GM12878 (cell line): ENCODE results near the gene C1QTNF5. TPM values are rescaled to one million over a fixed set of nuclear protein-coding genes. Genes with fewer than 3 reads are reported as not detected.

Experiments used
- ATAC-seq: fragments of 200-7000 bp; cut with Tn5 transposase; 3 replicates; pipeline ENCODE4 v1.9.1; 2020; ENCODE audit warnings: mild to moderate bottlenecking, moderate library complexity
- BruUV-seq: library from RNA; stranded (reverse); fragments of 400-500 nt; replicated peaks from 2 replicates; lab custom pipeline; 2021; lab: Mats Ljungman, UMichigan
- CTCF ChIA-PET: fragments of 300-600 bp; sonication (Branson Sonifier 250); formaldehyde crosslinking; extraction: SDS; loops from one replicate; lab custom pipeline; 2021; ENCODE audit warnings: inconsistent platforms; lab: Yijun Ruan, JAX
- POLR2A ChIA-PET: fragments of 350-600 bp; formaldehyde crosslinking; extraction: SDS; loops from one replicate; lab custom pipeline; 2021; ENCODE audit warnings: inconsistent platforms; lab: Charles Lee
- RAD21 ChIA-PET: fragments of 300-600 bp; sonication (Branson Sonifier 250); formaldehyde crosslinking; loops from one replicate; lab custom pipeline; 2023; ENCODE audit warnings: antibody characterized with exemption; ENCODE audit not compliant: unreplicated experiment; lab: Charles Lee
- SMC1A ChIA-PET: fragments of 300-600 bp; sonication (Branson Sonifier 250); formaldehyde crosslinking; loops from one replicate; lab custom pipeline; 2023; ENCODE audit not compliant: unreplicated experiment, uncharacterized antibody; lab: Charles Lee
- DNase-seq: peaks from one replicate; pipeline ENCODE4 v3.0.0-alpha.2; 2011; ENCODE audit warnings: low read depth, low spot score
- FAIRE-seq: peaks from 3 replicates; lab custom pipeline; 2011; peaks lifted over from hg19 to GRCh38; lab: Jason Lieb, UNC
- H2AFZ ChIP-seq: 2 replicates; pipeline ENCODE4 v1.6.0; 2011; ENCODE audit warnings: low read depth, low read length, control low read depth; ENCODE audit not compliant: control insufficient read depth
- H3K27ac ChIP-seq: 2 replicates; pipeline ENCODE4 v1.5.1; 2011; ENCODE audit warnings: control low read depth; ENCODE audit not compliant: control insufficient read depth, insufficient read depth
- H3K27me3 ChIP-seq, 2 experiments: replicated peaks in 1 of 2; 2 replicates each; pipeline versions ENCODE4 v1.6.0 to v1.6.1; 2011; ENCODE audit warnings: low read length in 1 of 2; ENCODE audit not compliant: control insufficient read depth in 2 of 2, insufficient read depth in 2 of 2
- H3K36me3 ChIP-seq, 2 experiments: 2 replicates each; pipeline ENCODE4 v1.5.1; 2011; ENCODE audit warnings: low read length in 1 of 2; ENCODE audit not compliant: control insufficient read depth in 2 of 2, insufficient read depth in 2 of 2
- H3K4me1 ChIP-seq: 2 replicates; pipeline ENCODE4 v1.6.1; 2011; ENCODE audit warnings: mild to moderate bottlenecking, low read length, moderate library complexity, mixed read lengths; ENCODE audit not compliant: control insufficient read depth, insufficient read depth
- H3K4me2 ChIP-seq: 2 replicates; pipeline ENCODE4 v1.6.0; 2011; ENCODE audit warnings: control low read depth; ENCODE audit not compliant: control insufficient read depth, insufficient read depth
- H3K4me3 ChIP-seq: fragments of 200-600 bp; sonication (generic); 2 replicates; pipeline ENCODE4 v1.5.1; 2016
- H3K79me2 ChIP-seq: 2 replicates; pipeline ENCODE4 v1.6.0; 2011; ENCODE audit warnings: low read length; ENCODE audit not compliant: control insufficient read depth, insufficient read depth
- H3K9ac ChIP-seq: 2 replicates; pipeline ENCODE4 v1.8.0; 2011; ENCODE audit warnings: low read length, control low read depth, mixed read lengths; ENCODE audit not compliant: control insufficient read depth, insufficient read depth
- H3K9me3 ChIP-seq: replicated peaks from 3 replicates; pipeline ENCODE4 v1.5.1; 2011; ENCODE audit warnings: mild to moderate bottlenecking, low read length; ENCODE audit not compliant: control insufficient read depth, insufficient read depth
- H4K20me1 ChIP-seq: 2 replicates; pipeline ENCODE4 v1.6.0; 2011; ENCODE audit not compliant: control insufficient read depth, insufficient read depth
- WRNIP1 ChIP-seq: IDR thresholded peaks from 2 replicates; pipeline ENCODE4 v1.6.1; 2011; ENCODE audit warnings: low read depth, low read length, improper control_type of control experiment, borderline replicate concordance
- WGBS: methylation state at CpG from one replicate; pipeline ENCODE4 v1.1.6; 2016; ENCODE audit warnings: low lambda C conversion rate; ENCODE audit not compliant: insufficient replicate concordance, insufficient coverage; ENCODE audit errors: missing lambda C conversion rate; 5-methylcytosine and 5-hydroxymethylcytosine counted together
- in situ Hi-C: fragments of 300-500 bp; cut with MboI; formaldehyde crosslinking; loops from 9 replicates; pipeline ENCODE4 v1.14.3; 2018; ENCODE audit warnings: mixed read lengths
- intact Hi-C: fragments of 100-400 bp; cut with micrococcal nuclease; formaldehyde crosslinking; loops from one replicate; pipeline ENCODE4 v1.14.2; 2022; ENCODE audit not compliant: unreplicated experiment
- polyA plus RNA-seq, 11 experiments: library from polyadenylated mRNA; depleted of rRNA in 4 of 11; unstranded in 6 of 11; stranded (reverse) in 5 of 11; fragments of >200 nt; fragmentation: Nextera tagmentation in 4 of 11; fragmentation: Illumina TruSeq in 1 of 11; extraction: Ambion mirVana in 4 of 11; extraction: Trizol in 1 of 11; gene quantifications; 1 replicate in 1 of 11; 2 replicates in 10 of 11; pipeline versions ENCODE4 v1.2.1 to v1.2.3, GENCODE V29; 2011 to 2016; ENCODE audit warnings: inconsistent platforms in 2 of 11, missing spikeins in 2 of 11, low read depth in 1 of 11
- total RNA-seq, 4 experiments: library from RNA; depleted of rRNA in 3 of 4; stranded (reverse); fragments of >200 nt in 3 of 4; fragmentation: Illumina TruSeq in 1 of 4; extraction: Trizol in 1 of 4; gene quantifications; 2 replicates each; pipeline versions ENCODE4 v1.2.1 to v1.2.3, GENCODE V29; 2013 to 2021
- TF ChIP-seq, protein P1 (sequence below): IDR thresholded peaks from 2 replicates; pipeline ENCODE4 v1.6.1; 2012; ENCODE audit warnings: mild to moderate bottlenecking, low read depth, low read length

Gene C1QTNF5
- total and polyA plus RNA-seq, 10 of the 15 experiments (the other 5 are each of a cell fraction or from before 2014, with no cell fraction given) = not detected

DNA sequence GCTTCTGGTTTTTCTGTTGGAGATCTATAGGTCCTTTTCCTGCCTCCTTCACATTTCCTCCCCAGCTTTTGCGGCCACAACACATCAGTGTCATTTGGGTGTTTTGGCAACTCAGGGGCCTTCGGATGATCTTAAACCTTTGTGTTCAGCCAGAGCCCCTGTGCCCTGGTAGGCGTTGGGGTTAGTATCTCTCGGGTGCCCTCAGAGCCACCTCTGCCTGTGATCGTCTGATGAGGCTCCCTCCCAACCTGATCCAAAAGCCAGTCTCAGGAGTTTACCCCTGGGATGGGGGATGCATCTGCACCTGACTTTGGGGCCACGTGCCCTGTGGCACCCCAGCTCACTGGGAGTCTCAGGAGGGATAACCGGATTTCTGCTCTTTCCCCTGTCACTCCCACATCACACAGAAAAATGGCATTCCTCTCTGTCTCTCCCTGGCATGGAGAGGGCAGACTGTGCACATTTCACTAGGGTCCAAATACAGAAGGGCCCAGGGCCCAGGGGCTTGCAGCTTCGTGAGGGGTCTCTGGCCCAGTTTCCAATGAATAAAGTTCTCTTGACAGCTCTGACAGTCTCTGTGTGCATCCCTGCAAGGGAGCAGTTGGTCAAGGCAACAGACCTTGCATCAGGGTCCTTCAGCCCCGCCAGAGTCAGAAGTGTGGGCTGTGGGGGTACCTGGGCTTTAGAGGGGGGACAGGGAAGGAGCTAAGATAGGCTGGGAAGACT lies 3.8 kb downstream of the C1QTNF5 start:
- in situ Hi-C loops = no loop called here
- ATAC-seq (no peak), FAIRE-seq (no peak), DNase-seq (no peak)
- WGBS = 78% methylated on average over 9 of the region's 9 CpGs
- H4K20me1 ChIP-seq = no peaks in the 10 kb centered on the region
- no peak overlapping the region for H3K4me2 ChIP-seq
- SMC1A ChIA-PET = interaction anchor here (1.0 to 2.6 kb wide), 5 partner anchors 11 to 138 kb away, joined by 3 to 23 read pairs (median 8); partner anchors contain the start of gene MCAM
- H3K79me2 ChIP-seq = peaks cover 13% of the 10 kb centered on the region
- no peaks in the 10 kb centered on the region for H3K36me3 ChIP-seq
- BruUV-seq = no TSS peak
- no peak overlapping the region for H3K9ac ChIP-seq
- no peak overlapping the region for H3K27ac ChIP-seq
- peaks cover 9 to 10% of the 10 kb centered on the region in 2 experiments for H3K27me3 ChIP-seq
- CTCF ChIA-PET = interaction anchor here (0.9 to 3.7 kb wide), 14 partner anchors 10 to 274 kb away, joined by 3 to 88 read pairs (median 12); partner anchors contain the start of genes C2CD2L, CBL and NLRX1
- intact Hi-C loops = loop anchor here (5.0 kb wide), 2 partner anchors 135 to 270 kb away; partner anchors contain the start of gene VPS11
- H2AFZ ChIP-seq = no peak overlapping the region
- H3K9me3 ChIP-seq = no peaks in the 10 kb centered on the region
- RAD21 ChIA-PET = interaction anchor here (1.2 to 2.6 kb wide), 3 partner anchors 13 to 138 kb away, joined by 3 to 24 read pairs (median 10); no protein-coding TSS in a partner anchor
- no peak for TF ChIP-seq WRNIP1
- TF ChIP-seq, protein P1, sequence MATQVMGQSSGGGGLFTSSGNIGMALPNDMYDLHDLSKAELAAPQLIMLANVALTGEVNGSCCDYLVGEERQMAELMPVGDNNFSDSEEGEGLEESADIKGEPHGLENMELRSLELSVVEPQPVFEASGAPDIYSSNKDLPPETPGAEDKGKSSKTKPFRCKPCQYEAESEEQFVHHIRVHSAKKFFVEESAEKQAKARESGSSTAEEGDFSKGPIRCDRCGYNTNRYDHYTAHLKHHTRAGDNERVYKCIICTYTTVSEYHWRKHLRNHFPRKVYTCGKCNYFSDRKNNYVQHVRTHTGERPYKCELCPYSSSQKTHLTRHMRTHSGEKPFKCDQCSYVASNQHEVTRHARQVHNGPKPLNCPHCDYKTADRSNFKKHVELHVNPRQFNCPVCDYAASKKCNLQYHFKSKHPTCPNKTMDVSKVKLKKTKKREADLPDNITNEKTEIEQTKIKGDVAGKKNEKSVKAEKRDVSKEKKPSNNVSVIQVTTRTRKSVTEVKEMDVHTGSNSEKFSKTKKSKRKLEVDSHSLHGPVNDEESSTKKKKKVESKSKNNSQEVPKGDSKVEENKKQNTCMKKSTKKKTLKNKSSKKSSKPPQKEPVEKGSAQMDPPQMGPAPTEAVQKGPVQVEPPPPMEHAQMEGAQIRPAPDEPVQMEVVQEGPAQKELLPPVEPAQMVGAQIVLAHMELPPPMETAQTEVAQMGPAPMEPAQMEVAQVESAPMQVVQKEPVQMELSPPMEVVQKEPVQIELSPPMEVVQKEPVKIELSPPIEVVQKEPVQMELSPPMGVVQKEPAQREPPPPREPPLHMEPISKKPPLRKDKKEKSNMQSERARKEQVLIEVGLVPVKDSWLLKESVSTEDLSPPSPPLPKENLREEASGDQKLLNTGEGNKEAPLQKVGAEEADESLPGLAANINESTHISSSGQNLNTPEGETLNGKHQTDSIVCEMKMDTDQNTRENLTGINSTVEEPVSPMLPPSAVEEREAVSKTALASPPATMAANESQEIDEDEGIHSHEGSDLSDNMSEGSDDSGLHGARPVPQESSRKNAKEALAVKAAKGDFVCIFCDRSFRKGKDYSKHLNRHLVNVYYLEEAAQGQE = no peak
- peaks cover 12% of the 10 kb centered on the region for H3K4me1 ChIP-seq
- POLR2A ChIA-PET = no interaction called here
- no peak overlapping the region for H3K4me3 ChIP-seq
